ENCODE results near the gene DUSP14.
"Not testable (repeated sequence)": the region's sequence is repeated elsewhere in the genome, so short reads cannot be mapped to it uniquely, and the experiment has no call there.

The DUSP14 gene, protein sequence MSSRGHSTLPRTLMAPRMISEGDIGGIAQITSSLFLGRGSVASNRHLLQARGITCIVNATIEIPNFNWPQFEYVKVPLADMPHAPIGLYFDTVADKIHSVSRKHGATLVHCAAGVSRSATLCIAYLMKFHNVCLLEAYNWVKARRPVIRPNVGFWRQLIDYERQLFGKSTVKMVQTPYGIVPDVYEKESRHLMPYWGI

DNA sequence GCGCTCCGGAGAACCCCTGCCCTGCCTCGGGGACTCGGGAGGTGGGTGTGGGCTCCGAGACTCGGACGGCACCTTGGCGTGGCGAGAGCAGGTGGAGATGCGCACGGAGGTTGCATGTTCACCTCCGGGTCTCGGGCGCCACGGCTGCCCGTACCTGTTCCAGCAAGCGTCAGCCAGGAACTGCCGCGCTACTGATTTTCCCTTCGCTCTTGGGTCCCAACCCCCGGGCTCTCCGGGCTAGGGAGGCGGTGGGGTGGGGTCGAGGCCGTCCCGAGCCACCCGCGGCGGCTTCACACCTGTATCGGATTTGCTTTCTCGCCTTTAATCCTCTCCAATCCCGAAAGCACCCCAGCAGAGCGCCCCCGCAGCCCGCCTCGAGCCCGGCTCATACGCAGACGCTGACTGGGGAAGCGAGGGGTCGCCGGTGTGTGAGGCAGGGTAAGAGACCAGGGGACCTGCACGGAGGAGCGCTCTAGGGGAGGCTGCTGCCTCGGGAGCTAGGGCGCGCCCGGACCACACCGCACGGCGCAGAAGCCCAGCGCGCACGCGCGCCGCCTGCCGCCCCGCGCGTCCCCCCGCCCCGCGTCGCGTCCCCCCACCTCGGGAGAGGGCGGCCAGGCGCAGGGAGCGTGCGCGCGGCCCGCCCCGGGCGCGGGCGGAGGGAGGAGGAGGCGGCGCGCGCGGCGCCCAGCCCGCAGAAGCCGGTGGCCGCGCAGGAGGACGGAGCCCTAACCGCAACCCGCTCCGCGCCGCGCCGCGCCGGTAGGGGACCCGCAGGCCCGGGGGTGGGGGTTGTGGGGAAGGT, at the start of gene DUSP14:
Gene DUSP14 (plus strand): TSS at position 695 of the 805 bp plus-strand sequence. CDS start 22,382 bp downstream, outside the sequence.
- Histone ChIP-seq H3K9ac (ENCODE audit: low read depth, low read length) (peak within 1 kb of the TSS; percentile 76), H3K4me1 (ENCODE audit: control insufficient read depth, insufficient read depth, low read length) (peaks cover 20% of the 10 kb centered on the region), H3K27me3 (ENCODE audit: control insufficient read depth, insufficient read depth, low read length) (peaks cover 6% of the 10 kb centered on the region), H3K36me3 (ENCODE audit: control insufficient read depth, insufficient read depth, low read length) (no peaks in the 10 kb centered on the region), H3K9me3 (ENCODE audit: control insufficient read depth, insufficient read depth, low read length) (no peaks in the 10 kb centered on the region), H3K4me3 (ENCODE audit: low read depth, low read length) (peak within 1 kb of the TSS; percentile 74)

DNA sequence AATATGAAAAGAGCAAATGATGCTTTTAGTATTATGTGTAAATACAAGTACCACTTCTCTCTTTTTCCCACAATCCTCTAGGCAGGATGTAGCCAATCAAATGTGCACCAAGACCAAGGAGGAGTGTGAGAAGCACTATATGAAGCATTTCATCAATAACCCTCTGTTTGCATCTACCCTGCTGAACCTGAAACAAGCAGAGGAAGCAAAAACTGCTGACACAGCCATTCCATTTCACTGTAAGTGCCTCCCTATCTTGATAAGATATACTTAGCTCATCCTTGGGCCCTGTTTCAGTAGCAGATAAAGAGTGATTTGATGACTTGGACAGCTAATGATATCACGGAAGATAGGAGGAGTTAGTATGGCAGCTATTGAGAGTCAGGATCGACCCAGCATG, 49.3 kb upstream of the DUSP14 start:
- no peak overlapping the region for H3K4me3 ChIP-seq (ENCODE audit: low read depth, low read length)
- peaks cover 7% of the 10 kb centered on the region for H3K36me3 ChIP-seq (ENCODE audit: control insufficient read depth, insufficient read depth, low read length)
- H3K9ac ChIP-seq (ENCODE audit: low read depth, low read length) = no peak overlapping the region
- no peaks in the 10 kb centered on the region for H3K27me3 ChIP-seq (ENCODE audit: control insufficient read depth, insufficient read depth, low read length)
- no peaks in the 10 kb centered on the region for H3K9me3 ChIP-seq (ENCODE audit: control insufficient read depth, insufficient read depth, low read length)
- no peaks in the 10 kb centered on the region for H3K4me1 ChIP-seq (ENCODE audit: control insufficient read depth, insufficient read depth, low read length)

DNA sequence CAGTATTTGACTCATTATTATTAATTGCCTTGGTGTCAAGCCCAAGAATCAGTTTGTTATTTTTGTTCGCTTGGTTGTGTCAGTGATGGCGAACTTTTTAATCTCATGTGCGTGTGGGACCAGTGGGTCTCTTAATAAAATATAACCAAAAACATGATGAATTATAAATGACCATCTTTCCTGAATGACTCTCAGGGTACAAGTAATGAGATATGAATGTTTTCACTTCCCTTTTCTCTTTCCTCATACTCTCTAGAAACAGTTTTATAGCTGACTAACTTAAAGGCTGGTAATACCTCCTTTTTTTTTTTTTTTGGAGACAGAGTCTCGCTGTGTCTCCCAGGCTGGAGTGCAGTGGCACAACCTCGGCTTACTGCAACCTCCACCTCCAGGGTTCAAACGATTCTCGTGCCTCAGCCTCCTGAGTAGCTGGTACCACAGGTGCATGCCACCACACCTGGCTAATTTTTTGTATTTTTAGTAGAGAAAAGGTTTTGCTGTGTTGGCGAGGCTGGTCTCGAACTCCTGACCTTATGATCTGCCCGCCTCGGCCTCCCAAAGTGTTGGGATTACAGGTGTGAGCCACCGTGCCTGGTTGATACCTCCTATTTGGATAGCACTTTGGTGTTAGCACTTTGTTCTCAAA, 48.2 kb upstream of the DUSP14 start:
- H3K4me3 ChIP-seq (ENCODE audit: low read depth, low read length); H3K9me3 ChIP-seq (ENCODE audit: control insufficient read depth, insufficient read depth, low read length); H3K4me1 ChIP-seq (ENCODE audit: control insufficient read depth, insufficient read depth, low read length); H3K9ac ChIP-seq (ENCODE audit: low read depth, low read length); H3K27me3 ChIP-seq (ENCODE audit: control insufficient read depth, insufficient read depth, low read length); H3K36me3 ChIP-seq (ENCODE audit: control insufficient read depth, insufficient read depth, low read length): not testable (repeated sequence)

DNA sequence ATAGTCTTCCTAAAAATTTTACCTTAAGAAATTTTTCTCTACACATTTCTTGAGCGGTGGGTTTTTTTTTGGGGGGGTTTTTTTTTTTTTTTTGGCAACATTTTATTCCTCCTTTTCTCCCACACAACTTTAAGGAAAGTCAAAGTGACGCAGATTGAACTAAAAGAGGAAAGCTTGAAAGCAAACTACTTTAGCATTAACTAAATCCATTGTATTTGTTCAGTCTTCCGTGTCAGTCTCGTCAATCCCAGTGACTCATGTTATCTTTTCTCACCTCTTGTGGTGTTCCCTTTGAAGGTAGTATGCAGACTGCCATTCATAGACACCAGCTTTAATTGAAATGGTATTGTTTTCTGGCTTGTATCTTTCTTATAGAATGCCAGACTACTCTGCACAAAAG, 43.7 kb upstream of the DUSP14 start:
- Histone ChIP-seq H3K4me1 (ENCODE audit: control insufficient read depth, insufficient read depth, low read length) (no peaks in the 10 kb centered on the region), H3K36me3 (ENCODE audit: control insufficient read depth, insufficient read depth, low read length) (peaks cover 3% of the 10 kb centered on the region), H3K9ac (ENCODE audit: low read depth, low read length) (no peak overlapping the region), H3K4me3 (ENCODE audit: low read depth, low read length) (no peak overlapping the region), H3K9me3 (ENCODE audit: control insufficient read depth, insufficient read depth, low read length) (no peaks in the 10 kb centered on the region), H3K27me3 (ENCODE audit: control insufficient read depth, insufficient read depth, low read length) (no peaks in the 10 kb centered on the region)

DNA sequence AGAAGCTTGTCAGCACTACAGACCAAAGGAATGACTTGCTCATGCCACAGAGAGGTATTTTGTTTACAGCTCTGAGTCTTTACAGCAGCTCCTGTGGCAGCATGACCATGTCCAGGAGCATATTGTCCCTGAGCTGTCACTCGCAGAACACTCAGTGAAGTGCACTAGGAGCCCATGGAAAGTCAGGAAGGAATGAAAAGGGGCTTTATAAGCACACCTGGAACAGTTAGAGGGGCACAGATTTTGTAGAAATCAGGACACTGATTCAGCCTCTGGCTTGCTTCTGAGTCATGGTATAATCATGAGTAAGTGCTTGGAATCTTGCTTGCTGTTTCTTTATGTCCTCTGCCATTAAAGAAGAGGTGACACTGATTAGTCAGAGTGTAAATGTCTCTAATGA, 42.0 kb upstream of the DUSP14 start:
- no peaks in the 10 kb centered on the region for H3K4me1 ChIP-seq (ENCODE audit: control insufficient read depth, insufficient read depth, low read length)
- no peaks in the 10 kb centered on the region for H3K36me3 ChIP-seq (ENCODE audit: control insufficient read depth, insufficient read depth, low read length)
- H3K27me3 ChIP-seq (ENCODE audit: control insufficient read depth, insufficient read depth, low read length) = no peaks in the 10 kb centered on the region
- no peak overlapping the region for H3K4me3 ChIP-seq (ENCODE audit: low read depth, low read length)
- no peaks in the 10 kb centered on the region for H3K9me3 ChIP-seq (ENCODE audit: control insufficient read depth, insufficient read depth, low read length)
- no peak overlapping the region for H3K9ac ChIP-seq (ENCODE audit: low read depth, low read length)

DNA sequence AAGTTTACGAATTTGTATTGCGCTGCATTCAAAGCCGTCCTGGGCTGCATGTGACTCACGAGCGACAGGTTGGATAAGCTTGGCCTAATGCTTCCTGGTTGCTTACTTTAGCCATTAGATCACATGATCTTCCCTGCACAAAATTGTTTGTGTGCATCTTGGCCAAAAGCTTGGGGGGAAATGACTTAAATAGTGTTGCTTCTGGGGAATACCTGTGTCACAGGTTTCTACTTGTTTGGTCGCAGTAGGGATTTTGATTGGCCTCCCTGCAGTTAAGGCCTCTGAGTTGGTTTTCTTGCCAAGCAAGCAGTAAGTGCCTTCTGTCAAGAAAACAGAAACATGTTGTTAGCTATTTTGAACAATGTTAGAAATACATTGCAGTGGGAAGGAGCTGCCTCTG, 39.6 kb upstream of the DUSP14 start:
- no peaks in the 10 kb centered on the region for H3K36me3 ChIP-seq (ENCODE audit: control insufficient read depth, insufficient read depth, low read length)
- H3K27me3 ChIP-seq (ENCODE audit: control insufficient read depth, insufficient read depth, low read length) = no peaks in the 10 kb centered on the region
- H3K9ac ChIP-seq (ENCODE audit: low read depth, low read length) = no peak overlapping the region
- H3K9me3 ChIP-seq (ENCODE audit: control insufficient read depth, insufficient read depth, low read length) = no peaks in the 10 kb centered on the region
- no peaks in the 10 kb centered on the region for H3K4me1 ChIP-seq (ENCODE audit: control insufficient read depth, insufficient read depth, low read length)
- no peak overlapping the region for H3K4me3 ChIP-seq (ENCODE audit: low read depth, low read length)

DNA sequence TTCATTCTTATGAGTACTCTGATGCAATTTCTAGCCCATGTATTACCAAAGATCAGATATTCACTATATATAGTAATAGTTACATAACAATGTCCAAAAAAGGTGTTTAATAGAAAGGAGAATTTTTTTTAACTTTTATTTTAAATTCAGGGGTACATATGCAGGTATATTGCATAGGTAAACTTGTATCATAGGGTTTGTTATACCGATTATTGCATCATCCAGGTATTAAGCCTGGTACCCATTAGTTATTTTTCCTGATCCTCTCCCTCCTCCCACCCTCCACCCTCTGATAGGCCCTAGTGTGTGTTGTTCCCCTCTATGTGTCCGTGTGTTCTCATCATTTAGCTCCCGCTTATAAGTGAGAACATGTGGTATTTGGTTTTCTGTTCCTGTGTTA, 31.9 kb upstream of the DUSP14 start:
- not testable (repeated sequence) for H3K27me3 ChIP-seq (ENCODE audit: control insufficient read depth, insufficient read depth, low read length); H3K9me3 ChIP-seq (ENCODE audit: control insufficient read depth, insufficient read depth, low read length); H3K4me3 ChIP-seq (ENCODE audit: low read depth, low read length); H3K9ac ChIP-seq (ENCODE audit: low read depth, low read length); H3K4me1 ChIP-seq (ENCODE audit: control insufficient read depth, insufficient read depth, low read length); H3K36me3 ChIP-seq (ENCODE audit: control insufficient read depth, insufficient read depth, low read length)

DNA sequence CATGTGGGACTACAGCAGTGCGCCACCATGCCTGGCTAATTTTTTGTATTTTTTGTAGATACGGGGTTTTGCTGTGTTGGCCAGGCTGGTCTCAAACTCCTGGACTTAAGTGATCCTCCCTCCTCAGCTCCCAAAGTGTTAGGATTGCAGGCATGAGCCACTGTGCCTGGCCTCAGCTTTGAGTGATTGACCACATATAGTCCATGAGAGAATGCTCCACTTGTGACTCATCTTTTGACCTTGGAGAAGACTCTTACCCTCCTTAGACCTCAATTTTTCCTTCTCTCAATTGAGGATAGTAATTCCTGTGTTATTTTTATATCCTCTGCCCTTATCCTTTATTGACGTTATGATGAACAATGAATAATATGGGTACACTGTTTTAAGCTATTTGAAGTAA, 30.9 kb upstream of the DUSP14 start:
- no peaks in the 10 kb centered on the region for H3K27me3 ChIP-seq (ENCODE audit: control insufficient read depth, insufficient read depth, low read length)
- no peaks in the 10 kb centered on the region for H3K9me3 ChIP-seq (ENCODE audit: control insufficient read depth, insufficient read depth, low read length)
- H3K4me3 ChIP-seq (ENCODE audit: low read depth, low read length) = no peak overlapping the region
- H3K9ac ChIP-seq (ENCODE audit: low read depth, low read length) = no peak overlapping the region
- no peaks in the 10 kb centered on the region for H3K4me1 ChIP-seq (ENCODE audit: control insufficient read depth, insufficient read depth, low read length)
- no peaks in the 10 kb centered on the region for H3K36me3 ChIP-seq (ENCODE audit: control insufficient read depth, insufficient read depth, low read length)

DNA sequence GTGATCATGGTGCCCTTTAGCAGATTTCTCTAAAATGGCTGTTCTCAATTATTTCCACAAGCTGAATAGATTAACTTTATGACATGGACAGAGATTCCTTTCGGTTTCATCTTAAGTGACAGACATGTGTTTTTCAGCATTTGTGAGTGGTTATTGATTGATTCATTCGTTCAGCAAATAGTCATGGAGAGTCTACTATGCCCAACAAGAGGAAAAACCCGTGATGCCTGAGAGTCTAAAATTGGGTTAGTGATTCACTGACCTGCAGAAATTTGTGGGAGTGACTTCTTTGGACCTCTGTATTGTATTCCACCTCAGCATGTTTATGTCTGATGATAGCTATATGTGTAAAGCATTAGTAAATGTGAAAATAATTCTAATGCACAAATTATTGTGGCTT, 28.0 kb upstream of the DUSP14 start:
- Histone ChIP-seq H3K27me3 (ENCODE audit: control insufficient read depth, insufficient read depth, low read length) (no peaks in the 10 kb centered on the region), H3K4me3 (ENCODE audit: low read depth, low read length) (no peak overlapping the region), H3K9ac (ENCODE audit: low read depth, low read length) (no peak overlapping the region), H3K4me1 (ENCODE audit: control insufficient read depth, insufficient read depth, low read length) (no peaks in the 10 kb centered on the region), H3K9me3 (ENCODE audit: control insufficient read depth, insufficient read depth, low read length) (no peaks in the 10 kb centered on the region), H3K36me3 (ENCODE audit: control insufficient read depth, insufficient read depth, low read length) (no peaks in the 10 kb centered on the region)

DNA sequence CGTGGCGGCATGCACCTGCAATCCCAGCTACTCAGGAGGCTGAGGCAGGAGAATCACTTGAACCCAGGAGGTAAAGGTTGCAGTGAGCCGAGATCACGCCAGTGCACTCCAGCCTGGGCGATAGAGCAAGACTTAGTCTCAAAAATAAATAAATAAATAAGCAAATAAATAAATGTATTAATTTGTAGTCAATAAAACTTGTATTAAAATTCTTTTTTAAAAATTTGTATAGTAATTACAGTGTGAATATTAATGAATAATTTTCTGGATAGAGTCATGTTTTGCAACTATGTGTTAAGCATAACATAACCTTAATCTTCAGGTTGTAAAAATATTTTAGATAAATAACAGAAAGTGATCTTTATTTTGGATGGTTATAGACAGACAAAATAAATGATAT, 27.2 kb upstream of the DUSP14 start:
- H3K36me3 ChIP-seq (ENCODE audit: control insufficient read depth, insufficient read depth, low read length) = no peaks in the 10 kb centered on the region

DNA sequence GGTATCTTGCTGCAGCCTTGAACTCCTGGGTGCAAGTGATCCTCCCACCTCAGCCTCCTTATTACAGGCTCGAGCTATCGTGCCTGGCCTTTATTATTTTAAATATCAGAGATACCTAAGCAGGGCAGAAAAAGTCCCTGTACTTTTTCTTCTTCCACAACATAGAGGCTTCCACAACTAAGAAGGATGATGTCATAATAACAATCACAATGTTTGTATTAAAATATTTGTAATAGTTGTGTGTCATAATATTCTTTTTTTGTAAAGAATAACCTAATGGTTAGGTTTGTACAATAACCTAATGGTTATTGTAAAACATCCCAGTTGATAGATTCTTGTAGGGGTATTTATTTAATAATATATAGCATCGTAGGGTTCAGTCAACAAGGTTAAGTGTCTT, 26.7 kb upstream of the DUSP14 start:
- Histone ChIP-seq H3K9ac (ENCODE audit: low read depth, low read length) (no peak overlapping the region), H3K36me3 (ENCODE audit: control insufficient read depth, insufficient read depth, low read length) (no peaks in the 10 kb centered on the region), H3K9me3 (ENCODE audit: control insufficient read depth, insufficient read depth, low read length) (no peaks in the 10 kb centered on the region), H3K4me3 (ENCODE audit: low read depth, low read length) (no peak overlapping the region), H3K4me1 (ENCODE audit: control insufficient read depth, insufficient read depth, low read length) (no peaks in the 10 kb centered on the region), H3K27me3 (ENCODE audit: control insufficient read depth, insufficient read depth, low read length) (no peaks in the 10 kb centered on the region)

More for the DNA sequence above, 27.2 kb upstream of the DUSP14 start:
- no peaks in the 10 kb centered on the region for H3K4me1 ChIP-seq (ENCODE audit: control insufficient read depth, insufficient read depth, low read length)
- no peaks in the 10 kb centered on the region for H3K9me3 ChIP-seq (ENCODE audit: control insufficient read depth, insufficient read depth, low read length)
- no peaks in the 10 kb centered on the region for H3K27me3 ChIP-seq (ENCODE audit: control insufficient read depth, insufficient read depth, low read length)
- no peak overlapping the region for H3K9ac ChIP-seq (ENCODE audit: low read depth, low read length)
- H3K4me3 ChIP-seq (ENCODE audit: low read depth, low read length) = no peak overlapping the region

DNA sequence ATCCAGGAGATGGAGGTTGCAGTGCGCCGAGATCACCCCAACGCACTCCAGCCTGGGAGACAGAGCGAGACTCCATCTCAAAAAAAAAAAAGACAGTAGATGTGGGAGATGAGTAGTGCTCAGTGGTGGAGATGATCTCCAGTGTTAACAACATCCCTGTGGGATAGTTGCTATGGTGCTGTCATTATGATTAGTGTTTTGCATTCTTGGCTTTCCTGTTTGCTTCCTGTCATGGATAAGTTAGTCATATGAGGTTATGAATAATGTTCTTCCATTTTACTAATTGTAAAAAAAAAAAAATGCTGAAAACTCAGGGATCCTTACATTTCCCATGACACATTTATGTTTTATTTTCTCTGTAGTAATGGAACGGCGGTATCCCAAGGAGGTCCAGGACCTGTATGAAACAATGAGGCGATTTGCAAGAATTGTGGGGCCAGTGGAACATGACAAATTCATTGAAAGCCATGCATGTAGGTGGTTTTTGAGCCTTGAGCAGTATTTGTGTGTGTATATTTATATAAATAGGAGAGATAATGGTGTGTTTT, 24.5 kb upstream of the DUSP14 start:
- Histone ChIP-seq H3K9me3 (ENCODE audit: control insufficient read depth, insufficient read depth, low read length) (no peaks in the 10 kb centered on the region), H3K9ac (ENCODE audit: low read depth, low read length) (no peak overlapping the region), H3K27me3 (ENCODE audit: control insufficient read depth, insufficient read depth, low read length) (no peaks in the 10 kb centered on the region), H3K4me3 (ENCODE audit: low read depth, low read length) (no peak overlapping the region), H3K4me1 (ENCODE audit: control insufficient read depth, insufficient read depth, low read length) (no peaks in the 10 kb centered on the region), H3K36me3 (ENCODE audit: control insufficient read depth, insufficient read depth, low read length) (no peaks in the 10 kb centered on the region)
